Activated CD8-positive, alpha-beta memory T cell treated with anti-CD3 and anti-CD28 coated beads for 24 hours (primary cell): Measurements from ENCODE around the gene VGLL3.

Experiments used
- DNase-seq: peaks from one replicate; pipeline ENCODE4 v3.0.0-alpha.2; 2020

The VGLL3 gene

DNA sequence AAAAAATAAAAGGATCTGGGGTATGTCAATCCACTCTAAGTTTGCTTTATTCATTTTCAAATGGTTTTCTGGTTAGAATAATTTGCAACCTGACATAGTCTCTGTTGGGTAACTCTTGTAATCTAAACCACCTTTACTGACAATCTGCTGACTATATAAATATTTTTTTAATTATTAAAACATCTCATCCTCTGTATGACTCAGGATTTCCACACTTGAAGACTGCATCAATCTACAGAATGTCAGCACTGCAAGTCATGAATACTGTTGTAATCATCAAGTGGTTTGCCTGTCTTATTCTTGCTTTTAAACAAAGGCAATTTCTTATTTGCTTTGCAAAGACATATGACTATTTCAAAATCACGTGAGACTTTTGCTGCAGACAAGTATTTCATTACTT, 42.1 kb downstream of the VGLL3 start:
- no peak for DNase-seq

DNA sequence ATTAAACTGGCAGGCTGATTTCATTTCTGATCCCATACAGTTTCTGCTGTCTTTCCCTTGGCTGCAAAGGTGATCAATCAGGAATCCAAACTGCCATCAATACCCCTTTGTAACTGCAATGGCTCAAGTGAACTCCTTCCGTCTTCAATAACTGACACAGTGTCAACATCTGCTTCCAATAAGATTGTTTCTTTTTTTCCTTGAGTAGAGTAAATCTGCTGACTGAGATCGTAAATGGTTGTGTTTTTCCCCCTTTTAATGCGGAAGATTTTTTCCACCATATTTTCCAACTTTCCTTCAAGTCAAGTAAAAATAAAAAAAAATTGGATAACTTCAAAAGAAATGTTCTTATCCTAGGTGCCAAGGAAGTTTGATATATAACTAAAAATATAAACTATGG, 48.7 kb downstream of the VGLL3 start:
- no peak for DNase-seq

DNA sequence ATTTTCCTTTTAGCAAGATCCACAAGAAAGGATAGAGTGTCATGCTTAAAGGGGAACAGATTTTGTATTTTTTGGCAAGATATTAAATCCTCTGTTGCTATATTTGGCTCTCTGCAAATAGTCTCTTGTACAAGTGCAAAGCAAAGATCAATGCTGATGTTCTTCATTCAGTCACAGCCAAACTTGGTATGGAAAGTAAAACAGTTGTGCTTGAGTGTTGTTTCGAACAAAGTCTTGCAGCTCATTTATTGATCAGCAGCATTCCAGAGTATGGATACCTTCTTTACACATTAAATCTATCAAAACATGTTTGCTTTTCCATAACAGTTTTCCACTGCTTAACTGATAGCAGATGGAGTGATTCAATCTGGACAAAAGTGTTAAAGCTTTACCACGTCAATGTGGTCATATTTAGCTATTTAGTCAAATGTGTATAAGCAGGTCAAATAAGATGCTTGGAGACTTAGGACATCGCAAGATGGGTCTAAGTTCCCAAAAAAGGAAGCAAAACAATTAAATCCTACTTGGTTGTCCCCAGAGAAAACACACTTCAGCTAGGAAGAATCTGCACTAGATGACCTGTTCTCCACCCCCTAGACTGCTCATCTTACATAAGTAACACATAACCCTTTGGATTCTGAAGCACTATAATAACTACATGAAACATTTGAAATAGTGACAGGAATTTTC, 52.4 kb downstream of the VGLL3 start:
- no peak for DNase-seq

DNA sequence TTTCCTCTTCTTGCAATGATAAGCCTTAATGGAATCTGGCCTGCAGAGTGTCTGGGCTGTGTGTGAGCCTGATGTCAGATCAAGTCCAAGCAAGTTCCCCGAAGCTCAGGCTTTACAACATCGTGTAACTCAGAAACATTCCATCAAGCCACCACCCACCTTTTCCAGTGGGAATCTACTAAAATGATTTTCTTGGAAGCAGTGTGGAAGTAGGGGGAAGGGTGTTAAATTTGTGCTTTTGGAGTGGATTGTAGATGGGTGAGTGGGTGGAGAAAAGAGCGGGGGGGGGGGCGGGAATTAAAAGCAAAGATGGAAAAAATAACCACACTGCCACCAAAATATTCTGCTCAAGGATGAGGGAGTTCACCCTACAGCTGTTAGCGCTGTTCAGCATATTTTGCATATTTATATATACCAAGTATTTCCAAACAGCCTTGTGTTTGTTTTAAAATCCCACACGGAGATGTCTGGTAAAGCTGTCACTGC, 53.6 kb downstream of the VGLL3 start:
- DNase-seq = no peak

DNA sequence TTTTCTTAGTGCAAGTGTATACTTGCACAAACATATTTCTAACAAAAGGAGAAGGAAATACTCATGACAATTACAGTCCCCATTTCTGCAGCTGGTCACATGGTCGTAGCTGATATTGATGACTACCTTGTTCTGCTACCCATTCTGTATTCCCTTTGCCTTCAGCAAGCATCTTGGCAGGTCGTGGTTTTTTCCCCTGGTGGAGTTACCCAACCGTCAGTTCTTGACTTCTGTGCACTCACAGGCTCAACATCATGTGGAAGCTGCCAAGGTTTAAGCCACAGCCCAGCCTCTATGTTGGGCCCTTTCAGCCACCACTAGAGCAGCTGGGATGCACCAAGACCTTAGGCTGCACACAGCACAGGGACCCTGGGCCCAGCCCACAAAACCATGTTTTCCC, 56.1 kb downstream of the VGLL3 start:
- no peak for DNase-seq

DNA sequence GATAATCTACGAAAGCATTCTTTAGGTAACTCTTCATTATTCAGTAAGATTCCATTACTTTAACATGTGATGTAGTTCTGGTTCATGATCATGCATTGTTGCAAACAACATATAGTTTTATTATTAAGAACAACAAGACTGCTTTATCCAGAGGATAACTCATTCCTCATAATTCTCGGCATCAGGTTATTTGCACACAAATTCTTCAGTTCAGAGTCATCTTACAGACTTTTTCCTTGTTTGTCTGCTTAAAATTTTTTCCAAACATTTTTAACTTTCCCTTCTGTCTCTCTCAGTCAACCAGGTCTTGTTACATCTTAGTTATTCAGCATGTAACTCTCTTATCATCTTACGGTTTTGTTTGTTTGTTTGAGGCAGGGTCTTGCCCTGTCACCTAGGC, 60.1 kb downstream of the VGLL3 start:
- no peak for DNase-seq

DNA sequence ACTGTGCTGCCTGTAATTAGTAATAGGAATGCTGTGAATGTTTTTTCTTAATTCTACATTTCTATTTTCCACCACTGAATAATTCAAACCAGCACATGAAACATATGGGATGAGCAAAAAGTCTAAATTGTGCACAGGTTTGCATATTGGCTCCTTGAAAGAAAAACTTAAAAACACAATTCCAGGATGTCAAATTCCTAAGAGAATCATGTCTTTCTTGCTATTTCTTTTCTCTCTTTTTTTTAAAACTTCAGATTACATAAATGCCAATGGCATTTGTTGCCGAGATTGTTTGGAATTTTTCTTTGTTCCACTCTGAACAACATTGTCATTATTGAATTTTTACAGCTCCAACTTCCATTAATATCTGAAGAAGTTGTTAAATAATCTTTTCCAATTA, 60.8 kb downstream of the VGLL3 start:
- no peak for DNase-seq

DNA sequence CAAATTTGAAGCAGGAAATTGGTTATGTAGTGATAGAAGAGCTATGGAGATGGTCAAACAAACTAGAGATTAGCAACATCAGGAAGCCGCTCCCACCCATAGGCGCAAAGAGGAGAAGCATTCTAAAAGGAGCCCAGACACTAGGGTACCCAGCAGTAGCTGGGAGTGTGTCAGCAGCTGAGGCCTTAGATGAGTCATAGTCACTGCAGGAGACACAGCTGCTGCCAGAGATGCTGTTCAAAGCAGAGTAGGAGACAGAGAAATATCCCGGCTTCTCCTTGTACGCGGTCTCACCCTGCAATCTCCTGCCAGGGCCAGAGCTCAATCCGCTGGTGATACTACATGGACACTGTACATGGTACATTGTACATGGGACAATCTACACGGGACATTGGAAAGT, 61.9 kb downstream of the VGLL3 start:
- no peak for DNase-seq

DNA sequence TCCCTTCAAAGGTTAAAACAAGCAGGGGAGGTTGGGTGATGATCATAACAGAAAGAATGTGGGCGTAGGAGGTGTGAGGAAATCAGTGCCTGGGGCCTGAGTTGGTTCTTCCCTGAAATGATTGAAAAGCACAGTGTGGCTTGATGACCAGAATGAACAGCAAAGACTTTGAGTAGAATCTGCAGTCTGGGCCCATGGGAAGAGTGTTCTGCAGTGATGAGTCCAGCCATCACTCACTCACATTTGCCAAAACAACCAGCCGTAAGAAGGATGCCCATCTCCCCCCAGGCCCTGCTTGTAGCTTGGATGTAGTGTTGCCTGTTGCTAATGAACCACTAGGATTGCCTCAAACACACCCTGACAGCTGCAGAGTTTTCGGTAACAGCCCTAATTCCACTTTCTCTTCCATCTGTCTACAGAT, 67.9 kb downstream of the VGLL3 start:
- DNase-seq = no peak

DNA sequence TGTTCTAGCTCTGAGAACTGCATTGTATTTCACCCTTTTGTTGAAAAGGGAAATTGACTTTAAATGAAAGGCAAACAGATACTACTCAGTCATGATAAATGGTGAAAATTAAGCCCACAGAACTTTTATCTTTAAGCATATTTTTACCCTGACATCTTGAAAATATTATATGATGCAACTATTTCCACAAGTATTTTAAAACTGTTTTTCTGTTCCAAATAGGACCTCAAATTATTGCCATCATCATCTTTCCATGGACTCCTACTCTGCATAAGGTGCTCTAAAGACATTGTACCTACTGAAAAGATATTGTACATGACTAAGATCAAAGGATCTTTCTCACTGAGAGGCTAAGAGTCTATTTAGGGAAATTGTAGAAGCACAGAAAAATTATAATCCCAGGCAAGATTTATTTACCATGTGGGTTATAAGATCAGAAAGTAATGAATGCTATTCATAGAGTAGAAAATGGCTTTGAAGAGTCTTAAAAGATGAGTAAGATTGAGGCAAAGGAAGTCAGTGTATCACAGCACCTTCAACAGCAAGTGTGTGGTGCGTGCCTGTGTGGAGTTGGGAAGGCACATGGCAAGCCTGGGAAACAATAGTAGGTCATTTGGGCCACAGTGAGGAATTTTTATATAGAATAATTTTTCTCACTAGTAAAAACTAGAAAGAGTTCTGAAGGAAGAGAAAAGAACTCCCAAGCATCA, 68.8 kb downstream of the VGLL3 start:
- no peak for DNase-seq

DNA sequence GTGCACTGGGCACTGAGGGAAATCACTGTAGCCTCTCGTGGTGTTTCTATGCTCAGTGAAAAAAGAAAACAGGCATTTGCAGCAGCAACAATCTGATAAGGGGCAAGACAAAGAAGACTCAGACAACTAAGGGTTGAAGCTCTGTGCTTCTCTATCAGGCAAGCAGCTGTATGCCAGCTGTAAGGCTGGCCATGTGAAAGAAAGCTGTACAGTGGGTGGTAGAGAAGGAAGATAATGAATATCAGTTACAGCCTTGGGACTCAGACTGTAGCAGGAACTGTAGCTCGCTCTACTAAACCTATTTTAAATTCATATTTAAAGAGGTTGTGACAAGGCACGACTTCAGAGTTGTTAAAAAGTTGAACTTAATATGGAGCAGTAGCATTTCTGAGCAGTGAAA, 76.3 kb downstream of the VGLL3 start:
- DNase-seq = no peak

DNA sequence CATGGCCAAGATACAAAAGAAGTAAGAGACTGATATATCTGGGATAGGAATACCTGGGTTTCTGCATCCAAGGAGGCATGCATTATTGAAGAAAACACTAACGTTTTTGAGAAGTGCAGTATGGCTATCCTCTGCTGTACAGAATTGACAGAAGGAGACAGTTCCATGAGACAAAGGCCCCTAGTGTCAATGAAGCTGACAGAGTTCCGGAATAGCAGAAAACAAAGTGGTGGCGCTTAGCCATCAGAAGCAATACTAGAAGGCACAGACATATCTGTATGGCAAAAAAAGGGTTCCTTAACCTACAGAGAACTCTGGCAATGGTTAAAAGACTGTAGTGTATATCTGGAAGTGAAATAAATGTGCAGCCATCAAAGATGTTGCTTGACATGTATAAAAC, 77.8 kb downstream of the VGLL3 start:
- no peak for DNase-seq

DNA sequence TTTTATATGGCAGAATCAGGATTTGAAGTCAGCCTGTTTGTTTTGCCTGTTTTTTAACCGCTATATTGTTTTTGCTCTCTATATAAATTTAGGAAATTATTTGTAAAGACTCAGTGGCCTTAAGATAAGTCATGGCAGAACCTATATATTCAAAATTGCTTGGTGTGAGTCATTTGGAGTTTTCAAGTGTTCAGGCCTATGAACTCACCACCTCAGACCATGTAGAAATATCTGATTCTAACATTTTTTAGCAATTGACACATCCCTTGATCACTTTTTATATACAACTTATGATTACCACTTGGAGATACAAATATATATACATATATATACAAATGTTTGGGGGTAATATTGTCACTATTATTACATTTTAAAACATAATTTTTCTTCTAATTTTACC, 95.7 kb downstream of the VGLL3 start:
- no peak for DNase-seq

DNA sequence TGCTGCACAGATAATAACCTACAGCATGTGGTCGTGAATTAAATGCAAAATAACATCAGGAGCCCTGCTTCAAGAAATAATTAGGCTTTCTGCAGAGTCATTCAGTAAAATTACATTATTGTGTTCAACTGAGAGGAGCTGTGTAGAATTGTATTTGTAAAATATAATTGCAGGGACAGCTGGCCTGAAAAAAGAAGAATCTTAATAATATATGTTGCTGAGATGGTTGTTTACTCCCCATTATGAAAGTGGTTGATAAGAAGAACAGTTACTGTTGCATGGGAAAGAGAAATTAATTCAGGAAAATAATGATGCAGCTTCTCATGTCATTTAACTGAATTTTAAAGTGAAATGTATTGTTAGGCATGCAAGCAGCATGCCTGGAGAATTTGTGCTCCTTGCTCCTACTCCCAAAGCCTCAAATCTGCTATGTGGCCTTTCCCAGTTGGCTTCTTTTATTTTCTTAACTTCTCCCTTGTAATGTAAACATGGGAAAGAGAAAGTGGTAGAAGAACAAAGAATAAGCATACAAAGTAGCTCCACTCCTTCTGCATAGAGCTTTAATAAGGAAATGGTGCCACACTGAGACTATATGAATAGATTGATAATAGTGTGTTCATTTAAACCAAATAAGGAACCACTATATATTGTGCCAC, 100.1 kb downstream of the VGLL3 start:
- DNase-seq = no peak
